IMR-90 (cell line): ENCODE measurements around the gene BASP1. TPM values are rescaled to one million over a fixed set of nuclear protein-coding genes. Genes with fewer than 3 reads are reported as not detected.
A peak's percentile ranks its signal among the peaks of the same experiment; 100 is the strongest.

Source experiments
- ATAC-seq: fragments of 200-7000 bp; cut with Tn5 transposase; 2 replicates; pipeline ENCODE4 v1.9.1; 2020; ENCODE audit warnings: low read depth, mild to moderate bottlenecking, moderate library complexity
- BruUV-seq: library from RNA; stranded (reverse); fragments of 400-500 nt; replicated peaks from 2 replicates; lab custom pipeline; 2021; lab: Mats Ljungman, UMichigan
- CTCF ChIA-PET: fragments of 300-600 bp; formaldehyde crosslinking; extraction: SDS; loops from one replicate; lab custom pipeline; 2021; ENCODE audit warnings: antibody characterized with exemption; lab: Yijun Ruan, JAX
- POLR2A ChIA-PET: fragments of 300-600 bp; sonication (Branson Sonifier 250); formaldehyde crosslinking; loops from one replicate; lab custom pipeline; 2022; ENCODE audit warnings: antibody characterized with exemption; ENCODE audit not compliant: unreplicated experiment; lab: Charles Lee
- DNase-seq: peaks from one replicate; pipeline ENCODE4 v3.0.0; 2013
- H2AFZ ChIP-seq: replicated peaks from 2 replicates; pipeline ENCODE3; 2013; ENCODE audit warnings: low read length, mild to moderate bottlenecking; ENCODE audit not compliant: poor library complexity
- H2AK5ac ChIP-seq: 2 replicates; pipeline ENCODE4 v1.6.1; 2013; ENCODE audit warnings: low read depth, low read length, inconsistent platforms
- H2AK9ac ChIP-seq: replicated peaks from 2 replicates; pipeline ENCODE3; 2013; ENCODE audit warnings: mild to moderate bottlenecking, low read depth, low read length, moderate library complexity; ENCODE audit not compliant: poor library complexity
- H2BK120ac ChIP-seq: 2 replicates; pipeline ENCODE4 v1.6.1; 2013; ENCODE audit warnings: low read depth, low read length, inconsistent platforms
- H2BK15ac ChIP-seq: 3 replicates; pipeline ENCODE4 v1.6.1; 2013; ENCODE audit warnings: low read depth, low read length, inconsistent platforms
- H2BK20ac ChIP-seq: 2 replicates; pipeline ENCODE4 v1.6.1; 2013; ENCODE audit warnings: low read depth, mild to moderate bottlenecking, inconsistent platforms, low read length, moderate library complexity
- H2BK5ac ChIP-seq: 2 replicates; pipeline ENCODE4 v1.6.1; 2013; ENCODE audit warnings: mild to moderate bottlenecking, low read depth, low read length, inconsistent platforms; ENCODE audit not compliant: poor library complexity, severe bottlenecking
- H3K14ac ChIP-seq: replicated peaks from 2 replicates; pipeline ENCODE4 v1.6.1; 2013; ENCODE audit warnings: low read depth, low read length, inconsistent platforms
- H3K18ac ChIP-seq: 2 replicates; pipeline ENCODE4 v1.6.1; 2013; ENCODE audit warnings: low read depth, low read length, control low read depth
- H3K23ac ChIP-seq: 2 replicates; pipeline ENCODE4 v1.6.1; 2013; ENCODE audit warnings: low read depth, low read length, inconsistent platforms
- H3K27ac ChIP-seq: 2 replicates; pipeline ENCODE4 v1.5.1; 2013; ENCODE audit warnings: mild to moderate bottlenecking, control low read depth, low read length; ENCODE audit not compliant: insufficient read depth
- H3K27me3 ChIP-seq: 2 replicates; pipeline ENCODE4 v1.6.1; 2013; ENCODE audit warnings: low read length; ENCODE audit not compliant: control insufficient read depth, insufficient read depth
- H3K36me3 ChIP-seq: 2 replicates; pipeline ENCODE4 v1.6.1; 2013; ENCODE audit warnings: low read length, mixed read lengths; ENCODE audit not compliant: control insufficient read depth, insufficient read depth
- H3K4ac ChIP-seq: 2 replicates; pipeline ENCODE4 v1.6.1; 2013; ENCODE audit warnings: low read depth, low read length, inconsistent platforms
- H3K4me1 ChIP-seq: 2 replicates; pipeline ENCODE4 v1.6.1; 2013; ENCODE audit warnings: low read length, mixed read lengths; ENCODE audit not compliant: control insufficient read depth, insufficient read depth
- H3K4me2 ChIP-seq: 2 replicates; pipeline ENCODE4 v1.6.1; 2013; ENCODE audit warnings: low read depth, mild to moderate bottlenecking, control low read depth, low read length, moderate library complexity
- H3K4me3 ChIP-seq: 2 replicates; pipeline ENCODE4 v1.5.1; 2013; ENCODE audit warnings: low read depth, mild to moderate bottlenecking, control low read depth, low read length, moderate library complexity; ENCODE audit not compliant: insufficient read depth
- H3K56ac ChIP-seq: 2 replicates; pipeline ENCODE4 v1.6.1; 2013; ENCODE audit warnings: low read length, inconsistent platforms; ENCODE audit not compliant: insufficient read depth; ENCODE audit errors: extremely low read depth
- H3K79me1 ChIP-seq, 2 experiments: 2 replicates each; pipeline ENCODE4 v1.6.1; 2013; ENCODE audit warnings: low read length in 2 of 2, inconsistent platforms in 1 of 2, low read depth in 1 of 2
- H3K9ac ChIP-seq: 2 replicates; pipeline ENCODE4 v1.6.1; 2013; ENCODE audit warnings: low read depth, low read length, control low read depth
- H3K9me1 ChIP-seq: 2 replicates; pipeline ENCODE4 v1.6.1; 2013; ENCODE audit warnings: low read length, inconsistent platforms; ENCODE audit not compliant: insufficient read depth
- H3K9me3 ChIP-seq: 2 replicates; pipeline ENCODE4 v1.6.1; 2013; ENCODE audit warnings: low read length; ENCODE audit not compliant: control insufficient read depth, insufficient read depth
- H4K20me1 ChIP-seq: 2 replicates; pipeline ENCODE4 v1.6.1; 2013; ENCODE audit warnings: low read length, inconsistent platforms; ENCODE audit not compliant: insufficient read depth
- H4K5ac ChIP-seq: 2 replicates; pipeline ENCODE4 v1.6.1; 2013; ENCODE audit warnings: mild to moderate bottlenecking, low read depth, low read length, control low read depth
- H4K8ac ChIP-seq, 2 experiments: 2 replicates each; pipeline ENCODE4 v1.6.1; 2013; ENCODE audit warnings: low read depth in 2 of 2, low read length in 2 of 2, control low read depth in 1 of 2, inconsistent platforms in 1 of 2
- H4K91ac ChIP-seq: 2 replicates; pipeline ENCODE4 v1.6.1; 2013; ENCODE audit warnings: low read depth, low read length, inconsistent platforms; ENCODE audit not compliant: insufficient read depth
- BHLHE40 ChIP-seq: fragments of 150-350 bp; IDR thresholded peaks from 2 replicates; pipeline ENCODE4 v1.6.1; 2016; ENCODE audit warnings: mild to moderate bottlenecking, low read depth, low read length
- CEBPB ChIP-seq: IDR thresholded peaks from 2 replicates; pipeline ENCODE4 v1.6.1; 2012; ENCODE audit warnings: low read depth, low read length, improper control_type of control experiment
- POLR2A ChIP-seq: IDR thresholded peaks from 2 replicates; pipeline ENCODE4 v1.6.1; 2012; ENCODE audit warnings: mild to moderate bottlenecking, low read depth, low read length
- RAD21 ChIP-seq: IDR thresholded peaks from 2 replicates; pipeline ENCODE4 v1.6.1; 2012; ENCODE audit warnings: low read length, improper control_type of control experiment
- SMC3 ChIP-seq: fragments of 150-350 bp; IDR thresholded peaks from 2 replicates; pipeline ENCODE4 v1.6.1; 2016; ENCODE audit warnings: low read depth, mild to moderate bottlenecking, antibody characterized with exemption, low read length, moderate library complexity
- USF2 ChIP-seq: fragments of 150-350 bp; IDR thresholded peaks from 2 replicates; pipeline ENCODE4 v1.6.1; 2017; ENCODE audit warnings: mild to moderate bottlenecking, antibody characterized with exemption, low read length, low read depth
- WGBS, 2 experiments: methylation state at CpG; one replicate each; pipeline versions ENCODE4 v1.1.5 to v1.1.7; 2013; ENCODE audit warnings: missing lambda C conversion rate in 2 of 2; ENCODE audit not compliant: insufficient read length in 1 of 2; ENCODE audit errors: extremely low coverage in 2 of 2; 5-methylcytosine and 5-hydroxymethylcytosine counted together
- dilution Hi-C: fragments of 300-500 bp; cut with HindIII; formaldehyde crosslinking; loops from one replicate; pipeline ENCODE4 v1.14.3; 2018; ENCODE audit warnings: low sequenced_read_pairs; ENCODE audit not compliant: unreplicated experiment
- in situ Hi-C: fragments of 300-500 bp; cut with MboI; formaldehyde crosslinking; loops from 3 replicates; pipeline ENCODE4 v1.14.3; 2019; ENCODE audit warnings: low sequenced_read_pairs, inconsistent platforms, mixed read lengths
- intact Hi-C: fragments of 100-400 bp; cut with micrococcal nuclease; formaldehyde crosslinking; loops from 2 replicates; pipeline ENCODE4 v1.10.0; 2022
- polyA plus RNA-seq, 3 experiments: library from polyadenylated mRNA; depleted of rRNA; stranded (reverse); fragments of >200 nt; gene quantifications; 2 replicates each; pipeline ENCODE4 v1.2.3, GENCODE V29; 2012; ENCODE audit warnings: low replicate concordance in 1 of 3
- total RNA-seq: library from RNA; depleted of rRNA; stranded (reverse); fragments of >200 nt; gene quantifications from 2 replicates; pipeline ENCODE4 v1.2.3, GENCODE V29; 2012

Gene BASP1
- total and polyA plus RNA-seq, 2 of the 4 experiments (the other 2 are of a cell fraction), result 39.6 to 103 TPM

GRCh38 chr5:17282283-17283120 is 65.1 kb downstream of the BASP1 start:
- H3K9me1 ChIP-seq, result no peaks in the 10 kb centered on the region
- no peak overlapping the region for H2BK20ac ChIP-seq
- dilution Hi-C loops (no loop called here), in situ Hi-C loops (no loop called here), intact Hi-C loops (loop anchor here (2.0 to 10.0 kb wide), 3 partner anchors 66 to 832 kb away; partner anchors contain the start of gene BASP1)
- no peak overlapping the region for H3K56ac ChIP-seq
- no peak overlapping the region for H3K4ac ChIP-seq
- no peak overlapping the region for H2AK9ac ChIP-seq
- H3K9me3 ChIP-seq, result no peaks in the 10 kb centered on the region
- no peak overlapping the region for H3K9ac ChIP-seq
- no peak overlapping the region for H3K27ac ChIP-seq
- no peaks in the 10 kb centered on the region for H4K20me1 ChIP-seq
- 0 out of 2 replicates have a peak overlapping the region, but pooled peaks have one; percentile 26 for H2AK5ac ChIP-seq
- H4K5ac ChIP-seq, result no peak overlapping the region
- DNase-seq (no peak), ATAC-seq (no peak)
- H3K23ac ChIP-seq, result no peak overlapping the region
- ChIA-PET POLR2A (no interaction called here), CTCF (interaction anchor here (0.6 kb wide), 1 partner anchor 65 kb away, joined by 7 read pairs; no protein-coding TSS in a partner anchor)
- H3K27me3 ChIP-seq, result no peaks in the 10 kb centered on the region
- H3K18ac ChIP-seq, result no peak overlapping the region
- 80% methylated on average over 2 of the region's 6 CpGs; no CpG with 5 or more reads in 1 of the 2 experiments for WGBS, 2 experiments
- no peak overlapping the region for H2BK120ac ChIP-seq
- no peak overlapping the region for H3K4me3 ChIP-seq
- H3K36me3 ChIP-seq, result peaks cover 4% of the 10 kb centered on the region; the same call in 1 of the 2 replicates
- no peak overlapping the region for H3K14ac ChIP-seq
- no peak for TF ChIP-seq BHLHE40
- TF ChIP-seq CEBPB, result no peak
- no peak for TF ChIP-seq RAD21
- no peak for TF ChIP-seq USF2
- no peak for TF ChIP-seq POLR2A
- TF ChIP-seq SMC3, result no peak
- no peak overlapping the region for H4K8ac ChIP-seq
- no peaks in the 10 kb centered on the region for H3K4me1 ChIP-seq
- no peak overlapping the region for H4K91ac ChIP-seq
- no TSS peak for BruUV-seq
- no peak overlapping the region for H3K4me2 ChIP-seq
- H2AFZ ChIP-seq, result no peak overlapping the region
- 0 out of 3 replicates have a peak overlapping the region, but pooled peaks have one; percentile 60 for H2BK15ac ChIP-seq
- peaks cover under 1 to 9% of the 10 kb centered on the region in 2 experiments for H3K79me1 ChIP-seq
- no peak overlapping the region for H2BK5ac ChIP-seq
